Gastroesophageal sphincter (tissue), 3 donors: ENCODE results near the gene AKIP1.

Experiments used
- EP300 ChIP-seq: sonication (generic); formaldehyde crosslinking; IDR thresholded peaks from one replicate; pipeline ENCODE4 v1.6.1; 2017; ENCODE audit warnings: antibody characterized with exemption, mild to moderate bottlenecking
- POLR2A ChIP-seq, 2 donors: fragments of 450-650 bp; IDR thresholded peaks; one replicate each; pipeline ENCODE4 v1.6.1; 2017; ENCODE audit warnings: antibody characterized with exemption in 2 of 2, mild to moderate bottlenecking in 2 of 2, moderate library complexity in 1 of 2
- POLR2AphosphoS5 ChIP-seq: sonication (generic); formaldehyde crosslinking; IDR thresholded peaks from one replicate; pipeline ENCODE4 v1.6.1; 2017; ENCODE audit warnings: antibody characterized with exemption
- TF ChIP-seq, protein P1 (sequence below), 4 experiments: fragments of 200-600 bp in 2 of 4; fragments of 450-650 bp in 2 of 4; sonication (generic) in 1 of 4; IDR thresholded peaks; one replicate each; pipeline ENCODE4 v1.5.1; 2017 to 2019; ENCODE audit warnings: antibody characterized with exemption in 4 of 4, mild to moderate bottlenecking in 2 of 4, moderate library complexity in 2 of 4

DNA sequence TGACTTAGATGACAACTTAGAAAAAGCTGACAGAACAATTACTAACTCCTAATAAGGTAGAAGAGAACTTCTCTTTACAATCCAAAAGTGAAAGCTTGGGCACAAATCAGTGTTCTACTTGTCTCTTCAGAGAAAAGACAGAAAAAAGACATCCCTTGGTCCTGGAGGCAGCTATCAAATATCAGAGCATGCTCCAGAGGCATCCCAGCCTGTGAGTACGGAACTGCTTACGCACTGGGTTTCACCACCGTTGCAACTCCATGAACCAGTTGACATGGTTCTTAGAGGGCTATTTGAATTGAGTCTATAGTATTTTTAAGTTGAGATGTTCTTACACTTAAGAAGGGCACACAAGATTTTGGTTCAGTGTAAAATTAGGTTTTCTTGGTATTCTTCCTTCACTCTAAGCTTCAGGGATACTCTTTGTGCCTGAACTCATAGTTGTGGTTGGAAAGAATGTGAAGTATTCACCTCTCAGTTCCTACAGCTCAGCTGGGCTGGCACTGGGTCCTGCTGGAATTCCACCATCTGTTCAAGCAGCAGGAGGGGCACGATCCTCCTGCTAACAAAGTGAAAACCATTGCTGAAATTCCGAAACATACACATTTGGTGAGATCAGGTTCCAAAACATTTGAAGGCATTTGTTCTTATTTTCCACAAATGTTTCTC lies 6.3 kb downstream of the AKIP1 start:
- TF ChIP-seq, protein P1, sequence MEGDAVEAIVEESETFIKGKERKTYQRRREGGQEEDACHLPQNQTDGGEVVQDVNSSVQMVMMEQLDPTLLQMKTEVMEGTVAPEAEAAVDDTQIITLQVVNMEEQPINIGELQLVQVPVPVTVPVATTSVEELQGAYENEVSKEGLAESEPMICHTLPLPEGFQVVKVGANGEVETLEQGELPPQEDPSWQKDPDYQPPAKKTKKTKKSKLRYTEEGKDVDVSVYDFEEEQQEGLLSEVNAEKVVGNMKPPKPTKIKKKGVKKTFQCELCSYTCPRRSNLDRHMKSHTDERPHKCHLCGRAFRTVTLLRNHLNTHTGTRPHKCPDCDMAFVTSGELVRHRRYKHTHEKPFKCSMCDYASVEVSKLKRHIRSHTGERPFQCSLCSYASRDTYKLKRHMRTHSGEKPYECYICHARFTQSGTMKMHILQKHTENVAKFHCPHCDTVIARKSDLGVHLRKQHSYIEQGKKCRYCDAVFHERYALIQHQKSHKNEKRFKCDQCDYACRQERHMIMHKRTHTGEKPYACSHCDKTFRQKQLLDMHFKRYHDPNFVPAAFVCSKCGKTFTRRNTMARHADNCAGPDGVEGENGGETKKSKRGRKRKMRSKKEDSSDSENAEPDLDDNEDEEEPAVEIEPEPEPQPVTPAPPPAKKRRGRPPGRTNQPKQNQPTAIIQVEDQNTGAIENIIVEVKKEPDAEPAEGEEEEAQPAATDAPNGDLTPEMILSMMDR (IDR thresholded peaks at IDR 0.05): no peak
- TF ChIP-seq POLR2A (IDR thresholded peaks at IDR 0.05) (no peak), POLR2AphosphoS5 (peak; percentile 44), EP300 (no peak)
